GM18861 (cell line): ENCODE measurements around the gene NBDY.
"Not testable (repeated sequence)": the region's sequence is repeated elsewhere in the genome, so short reads cannot be mapped to it uniquely, and the experiment has no call there.

Experiments used
- ATAC-seq: cut with Tn5 transposase; IDR thresholded peaks from one replicate; pipeline ENCODE4 v1.9.1; 2021; ENCODE audit not compliant: unreplicated experiment

Gene NBDY

GRCh38 chrX:56800307-56800706, 71.3 kb downstream of the NBDY start:
- ATAC-seq: no peak

- no peak for ATAC-seq
Observed at GRCh38 chrX:56800801-56801200, 71.8 kb downstream of the NBDY start.

DNA sequence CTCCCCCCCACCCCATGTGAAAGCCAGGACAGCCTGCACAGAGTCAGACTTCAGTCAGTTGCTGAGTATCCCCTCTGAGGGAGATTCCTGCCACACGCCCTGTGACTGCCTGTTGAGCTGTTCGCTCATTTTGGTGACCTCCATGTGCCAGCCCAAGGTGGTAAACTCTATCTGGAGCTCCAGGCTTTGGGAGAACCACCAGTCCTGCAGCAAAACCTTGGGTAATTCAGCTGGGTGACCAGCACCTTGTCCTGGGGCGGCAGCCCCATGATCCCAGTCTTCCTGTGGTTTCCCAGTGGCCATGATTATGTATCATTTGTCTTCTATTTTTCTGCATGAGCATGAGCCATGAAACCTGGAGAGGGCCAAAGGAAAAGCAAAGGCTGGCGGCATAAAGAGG, 73.4 kb downstream of the NBDY start:
- ATAC-seq: no peak

GRCh38 chrX:56802921-56803849, 74.1 kb downstream of the NBDY start:
- ATAC-seq: no peak

DNA sequence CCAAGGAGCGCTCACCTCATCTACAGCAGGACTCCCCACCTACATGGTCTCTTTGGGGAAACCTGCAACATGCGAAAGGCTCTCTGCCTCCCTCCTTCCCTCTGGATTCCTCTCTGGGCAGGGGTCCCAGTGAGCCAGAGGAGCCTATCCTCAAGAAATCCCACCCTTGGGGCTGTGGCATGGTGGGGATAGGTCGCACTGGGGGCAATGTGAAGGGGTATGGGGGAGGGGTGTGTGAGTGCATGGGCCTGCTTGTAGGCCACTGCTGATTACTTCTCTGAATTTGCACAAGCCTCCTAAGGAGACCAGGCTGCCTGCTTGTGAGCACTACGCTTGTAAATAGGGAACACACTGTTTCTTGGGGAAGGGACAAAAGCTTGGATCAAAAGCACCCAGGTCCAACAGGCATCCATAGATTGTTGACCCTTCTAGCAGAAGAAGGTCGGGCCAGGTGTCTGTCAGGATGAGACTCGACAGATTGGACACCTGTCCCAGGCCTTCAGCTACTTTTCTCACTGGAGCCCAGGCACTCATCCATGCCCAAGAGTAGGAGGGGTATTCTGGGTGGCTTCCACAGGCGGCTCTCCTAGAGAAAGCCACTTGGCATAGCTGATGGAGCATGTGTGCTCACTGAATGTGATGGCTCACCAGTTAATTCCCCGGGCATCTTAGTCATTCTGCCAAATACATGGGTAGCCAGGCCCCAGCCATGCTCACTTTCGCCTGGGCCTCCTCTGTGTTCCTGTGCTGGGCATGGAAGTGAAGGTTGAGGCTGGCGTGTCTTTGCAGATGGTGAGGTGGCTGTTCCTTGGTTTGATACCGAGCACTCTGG, 75.0 kb downstream of the NBDY start:
- ATAC-seq: no peak

- no peak for ATAC-seq
Observed at GRCh38 chrX:56804867-56805266, 75.8 kb downstream of the NBDY start.

GRCh38 chrX:56805399-56805798, 76.4 kb downstream of the NBDY start:
- no peak for ATAC-seq

DNA sequence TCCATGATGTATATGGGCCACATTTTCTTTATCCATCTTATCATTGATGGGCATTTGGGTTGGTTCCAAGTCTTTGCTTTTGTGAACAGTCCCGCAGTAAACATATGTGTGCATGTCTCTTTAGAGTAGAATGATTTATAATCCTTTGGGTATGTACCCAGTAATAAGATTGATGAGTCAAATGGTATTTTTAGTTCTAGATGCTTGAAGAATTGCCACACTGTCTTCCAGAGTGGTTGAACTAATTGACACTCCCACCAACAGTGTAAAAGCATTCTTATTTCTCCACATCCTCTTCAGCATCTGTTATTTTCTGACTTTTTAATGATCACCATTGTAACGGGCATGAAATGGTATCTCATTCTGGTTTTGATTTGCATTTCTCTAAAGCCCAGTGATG, 77.1 kb downstream of the NBDY start:
- not testable (repeated sequence) for ATAC-seq

- ATAC-seq: no peak
Observed at GRCh38 chrX:56811599-56811998, 82.6 kb downstream of the NBDY start.

GRCh38 chrX:56812515-56813105, 83.6 kb downstream of the NBDY start:
- peak; percentile 92 for ATAC-seq

- peak; percentile 35 for ATAC-seq
Observed at GRCh38 chrX:56813318-56813837, 84.3 kb downstream of the NBDY start.

GRCh38 chrX:56817179-56817578, 88.1 kb downstream of the NBDY start:
- ATAC-seq: no peak

DNA sequence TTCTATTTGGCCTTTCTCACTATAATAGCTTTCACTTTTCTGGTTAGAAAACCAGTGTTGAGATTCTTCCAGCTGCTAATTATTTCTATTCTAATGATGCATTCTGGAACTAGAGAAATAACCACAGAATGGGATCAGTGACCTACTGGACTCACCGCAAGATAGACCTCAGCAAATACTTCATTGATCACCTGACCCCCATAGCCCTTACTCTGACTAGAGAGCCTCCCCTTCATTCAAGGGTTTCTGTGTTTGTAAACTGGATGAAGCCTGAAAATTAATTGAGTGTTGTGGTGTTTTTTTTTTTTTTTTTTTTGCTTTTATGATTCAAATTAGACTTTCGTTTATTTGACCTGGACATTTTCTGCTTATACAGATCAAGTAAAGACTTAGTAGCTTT, 97.0 kb downstream of the NBDY start:
- ATAC-seq: no peak

- no peak for ATAC-seq
Observed at GRCh38 chrX:56833626-56834025, 104.6 kb downstream of the NBDY start.

DNA sequence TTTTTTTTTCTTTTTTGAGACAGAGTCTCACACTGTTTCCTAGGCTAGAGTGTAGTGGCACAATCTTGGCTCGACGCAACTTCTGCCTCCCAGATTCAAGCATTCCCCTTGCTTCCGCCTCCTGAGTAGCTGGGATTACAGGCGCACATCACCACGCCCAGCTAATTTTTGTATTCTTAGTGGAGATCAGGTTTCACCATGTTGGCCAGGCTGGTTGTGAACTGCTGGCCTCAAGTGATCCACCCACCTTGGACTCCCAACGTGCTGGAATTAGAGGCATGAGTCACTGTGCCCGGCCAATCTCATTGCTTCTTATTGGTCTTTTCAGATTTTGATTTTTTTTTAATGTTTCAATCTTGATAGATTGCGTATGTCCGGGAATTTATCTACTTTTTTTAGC, 124.4 kb downstream of the NBDY start:
- no peak for ATAC-seq

- ATAC-seq: no peak
Observed at GRCh38 chrX:56857042-56857441, 128.0 kb downstream of the NBDY start.

GRCh38 chrX:56860888-56861287, 131.8 kb downstream of the NBDY start:
- no peak for ATAC-seq
